Stimulated activated CD8-positive, alpha-beta memory T cell treated with anti-CD3 and anti-CD28 coated beads, Interleukin-15, amount 100 ng/mL, for 48 hours (primary cell): ENCODE results near the gene MPC1.
"Not testable (repeated sequence)": the region's sequence is repeated elsewhere in the genome, so short reads cannot be mapped to it uniquely, and the experiment has no call there.

Experiments
- DNase-seq, 2 donors: peaks; one replicate each; pipeline ENCODE4 v3.0.0-alpha.2; 2020; ENCODE audit warnings: low read depth in 2 of 2

The MPC1 gene

GRCh38 chr6:166381381-166381732, 1.4 kb downstream of the MPC1 start:
- no peak for DNase-seq

- DNase-seq = no peak
Observed at GRCh38 chr6:166379800-166380199, 2.9 kb downstream of the MPC1 start.

GRCh38 chr6:166379103-166379586, 3.6 kb downstream of the MPC1 start:
- DNase-seq = no peak

- no peak for DNase-seq
Observed at GRCh38 chr6:166377721-166378120, 5.0 kb downstream of the MPC1 start.

- DNase-seq = no peak
Observed at GRCh38 chr6:166375013-166375412, 7.7 kb downstream of the MPC1 start.

- no peak for DNase-seq
Observed at GRCh38 chr6:166370489-166370888, 12.3 kb downstream of the MPC1 start.

GRCh38 chr6:166369782-166370181, 13.0 kb downstream of the MPC1 start:
- no peak for DNase-seq

- DNase-seq = no peak
Observed at GRCh38 chr6:166366921-166367320, 15.8 kb downstream of the MPC1 start.

GRCh38 chr6:166365806-166366205, 16.9 kb downstream of the MPC1 start:
- no peak for DNase-seq

GRCh38 chr6:166365221-166365620, 17.5 kb downstream of the MPC1 start:
- no peak for DNase-seq

GRCh38 chr6:166364456-166364855, 18.3 kb downstream of the MPC1 start:
- no peak for DNase-seq

GRCh38 chr6:166362427-166362826, 20.3 kb downstream of the MPC1 start:
- DNase-seq = not testable (repeated sequence)

GRCh38 chr6:166361077-166361429, 21.7 kb downstream of the MPC1 start:
- DNase-seq = no peak

GRCh38 chr6:166360243-166361076, 22.3 kb downstream of the MPC1 start:
- DNase-seq = no peak

GRCh38 chr6:166355552-166355951, 27.2 kb downstream of the MPC1 start:
- no peak for DNase-seq

GRCh38 chr6:166354965-166355364, 27.8 kb downstream of the MPC1 start:
- no peak for DNase-seq

- DNase-seq = no peak
Observed at GRCh38 chr6:166354143-166354542, 28.6 kb downstream of the MPC1 start.

GRCh38 chr6:166353507-166353906, 29.2 kb downstream of the MPC1 start:
- no peak for DNase-seq

- DNase-seq = no peak
Observed at GRCh38 chr6:166352923-166353322, 29.8 kb downstream of the MPC1 start.

GRCh38 chr6:166351715-166352285, 30.9 kb downstream of the MPC1 start:
- DNase-seq = no peak

GRCh38 chr6:166348305-166348949, 34.3 kb downstream of the MPC1 start:
- no peak for DNase-seq

GRCh38 chr6:166346965-166347364, 35.8 kb downstream of the MPC1 start:
- DNase-seq = no peak

GRCh38 chr6:166346449-166346848, 36.3 kb downstream of the MPC1 start:
- no peak for DNase-seq
